HepG2 (cell line): ENCODE data around the gene SEPTIN11. TPM values are rescaled to one million over a fixed set of nuclear protein-coding genes. Genes with fewer than 3 reads are reported as not detected.

Source experiments
- BCL6 ChIP-seq: IDR thresholded peaks from 2 replicates; pipeline ENCODE4 v1.6.1; 2016; ENCODE audit warnings: missing genetic modification reagents, missing compliant biosample characterization
- RARA ChIP-seq: IDR thresholded peaks from 2 replicates; pipeline ENCODE4 v1.6.1; 2016; ENCODE audit warnings: missing genetic modification reagents, missing compliant biosample characterization
- SKIL ChIP-seq: sonication (generic); formaldehyde crosslinking; IDR thresholded peaks from 2 replicates; pipeline ENCODE4 v1.8.0; 2022; ENCODE audit warnings: missing genetic modification reagents, mild to moderate bottlenecking, moderate library complexity, borderline replicate concordance
- SRF ChIP-seq: IDR thresholded peaks from 2 replicates; pipeline ENCODE4 v1.6.1; 2011; ENCODE audit warnings: mild to moderate bottlenecking, low read depth, low read length, moderate library complexity
- U2AF1 ChIP-seq: fragments of 200-400 bp; formaldehyde crosslinking; optimal IDR thresholded peaks from 2 replicates; pipeline ENCODE3; 2017; ENCODE audit warnings: mild to moderate bottlenecking, low read depth, low read length
- XBP1 ChIP-seq: sonication (generic); formaldehyde crosslinking; IDR thresholded peaks from 2 replicates; pipeline ENCODE4 v1.5.0; 2020; ENCODE audit warnings: missing genetic modification reagents
- ZBED4 ChIP-seq: sonication (generic); formaldehyde crosslinking; IDR thresholded peaks from 2 replicates; pipeline ENCODE4 v1.4.0; 2020; ENCODE audit warnings: missing genetic modification reagents, borderline replicate concordance
- ZNF142 ChIP-seq: sonication (generic); formaldehyde crosslinking; IDR thresholded peaks from 2 replicates; pipeline ENCODE4 v1.4.0; 2020; ENCODE audit warnings: missing genetic modification reagents
- ZNF546 ChIP-seq: sonication (generic); formaldehyde crosslinking; conservative IDR thresholded peaks from 2 replicates; pipeline ENCODE4 v1.8.1; 2023; ENCODE audit warnings: mild to moderate bottlenecking, missing genetic modification reagents
- ZNF562 ChIP-seq: sonication (generic); formaldehyde crosslinking; IDR thresholded peaks from 2 replicates; pipeline ENCODE4 v1.8.0; 2022; ENCODE audit warnings: missing genetic modification reagents, borderline replicate concordance
- ZNF674 ChIP-seq: sonication (generic); formaldehyde crosslinking; IDR thresholded peaks from 2 replicates; pipeline ENCODE4 v1.5.0; 2020; ENCODE audit warnings: low read depth, mild to moderate bottlenecking, missing genetic modification reagents
- ZNF746 ChIP-seq: sonication (generic); formaldehyde crosslinking; IDR thresholded peaks from 2 replicates; pipeline ENCODE4 v1.8.0; 2022; ENCODE audit warnings: mild to moderate bottlenecking, missing genetic modification reagents
- ZNF784 ChIP-seq: sonication (generic); formaldehyde crosslinking; IDR thresholded peaks from 2 replicates; pipeline ENCODE4 v1.5.1; 2020; ENCODE audit warnings: missing genetic modification reagents, mild to moderate bottlenecking, borderline replicate concordance
- ZNF883 ChIP-seq: sonication (generic); formaldehyde crosslinking; IDR thresholded peaks from 2 replicates; pipeline ENCODE4 v1.5.1; 2020; ENCODE audit warnings: mild to moderate bottlenecking, missing genetic modification reagents; ENCODE audit errors: not compliant biosample characterization
- ZZZ3 ChIP-seq: sonication (generic); formaldehyde crosslinking; IDR thresholded peaks from 2 replicates; pipeline ENCODE4 v1.4.0; 2020; ENCODE audit warnings: missing genetic modification reagents, mild to moderate bottlenecking, borderline replicate concordance
- polyA plus RNA-seq, 8 experiments: library from polyadenylated mRNA; depleted of rRNA in 3 of 8; stranded (reverse) in 7 of 8; unstranded in 1 of 8; fragments of >200 nt; fragmentation: Illumina TruSeq in 4 of 8; extraction: Trizol in 4 of 8; gene quantifications; 2 replicates each; pipeline versions ENCODE4 v1.2.1 to v1.2.3, GENCODE V29; 2011 to 2016; ENCODE audit warnings: low read depth in 4 of 8, missing spikeins in 1 of 8, mixed read lengths in 1 of 8; ENCODE audit not compliant: insufficient read depth in 1 of 8
- total RNA-seq, 5 experiments: library from RNA; depleted of rRNA; stranded (reverse); fragments of >200 nt; fragmentation: Illumina TruSeq; extraction: Trizol; gene quantifications; 2 replicates each; pipeline ENCODE4 v1.2.3, GENCODE V29; 2016; ENCODE audit warnings: low read depth in 1 of 5

The SEPTIN11 gene
- total and polyA plus RNA-seq, 2 of the 13 experiments (the other 11 are each of a cell fraction or from before 2014, with no cell fraction given), result 28.9 to 47.3 TPM

GRCh38 chr4:76949276-76950051 is at the start of gene SEPTIN11 (continued):
- TF ChIP-seq ZNF142, result no peak; the same call in none of the 2 replicates
- TF ChIP-seq ZNF674 (CRISPR knock-in tag), result no peak; the same call in 1 of the 2 replicates
- no peak for TF ChIP-seq SRF
- 0 out of 2 replicates have a peak, but pooled peaks have one; percentile 15 for TF ChIP-seq ZBED4
- TF ChIP-seq BCL6 (CRISPR knock-in tag), result peak; percentile 39; the same call in 1 of the 2 replicates
- TF ChIP-seq SKIL (CRISPR knock-in tag), result peak; percentile 76; the same call in 1 of the 2 replicates
- peak; percentile 63 for TF ChIP-seq ZNF883 (CRISPR knock-in tag)
- TF ChIP-seq ZNF746 (CRISPR knock-in tag), result no peak
- TF ChIP-seq RARA (CRISPR knock-in tag), result no peak
- peak; percentile 45 for TF ChIP-seq U2AF1
- TF ChIP-seq ZNF562 (CRISPR knock-in tag), result no peak
- TF ChIP-seq ZZZ3 (CRISPR knock-in tag), result no peak; the same call in 1 of the 2 replicates
- TF ChIP-seq XBP1 (CRISPR knock-in tag), result no peak
- peak; percentile 87 for TF ChIP-seq ZNF784 (CRISPR knock-in tag)
- no peak; the same call in 1 of the 2 replicates for TF ChIP-seq ZNF546
